GM19324 (cell line): ENCODE measurements around the gene SH2D5.
A peak's percentile ranks its signal among the peaks of the same experiment; 100 is the strongest.

Experiments
- ATAC-seq: cut with Tn5 transposase; IDR thresholded peaks from one replicate; pipeline ENCODE4 v1.9.1; 2021; ENCODE audit warnings: mild to moderate bottlenecking, moderate library complexity; ENCODE audit not compliant: unreplicated experiment, low FRiP score

SH2D5 gene

DNA sequence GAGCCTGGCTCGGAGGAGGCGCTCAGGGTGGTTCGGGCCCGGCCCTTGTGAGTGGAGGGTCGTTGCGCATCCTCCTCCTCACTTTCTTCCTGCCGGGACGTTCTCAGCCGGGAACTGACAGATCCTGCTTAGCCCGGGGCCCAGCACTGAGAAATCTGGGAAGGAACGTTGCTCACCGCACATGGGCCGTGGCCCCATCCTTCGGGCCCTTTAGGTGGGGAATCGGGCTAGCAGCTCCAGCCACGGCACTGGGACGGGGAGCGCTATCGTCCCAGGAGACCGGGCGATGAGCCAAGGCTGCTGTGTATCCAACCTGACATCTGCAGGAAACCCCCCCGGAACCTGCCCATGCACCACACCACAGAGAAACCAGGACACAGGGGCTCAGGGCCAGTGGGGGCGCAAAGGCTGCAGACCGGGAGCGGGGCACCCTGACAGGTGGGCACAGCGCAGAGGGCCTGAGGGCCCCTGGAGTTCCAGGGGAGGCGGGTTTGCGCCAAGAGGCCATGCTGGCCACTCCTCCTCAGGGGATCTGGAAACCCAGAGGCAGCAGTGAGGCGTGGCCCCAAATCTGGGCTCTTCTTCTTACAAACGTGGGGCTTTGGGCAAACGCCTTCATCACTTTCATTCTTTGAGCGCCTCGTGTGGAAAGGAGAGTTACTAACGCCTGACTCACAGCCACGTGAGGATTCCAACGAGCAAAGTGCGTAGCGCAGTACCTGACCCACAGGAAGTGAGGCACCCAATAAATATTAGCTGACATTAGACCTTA is at the start of gene SH2D5:
SH2D5 (minus strand) TSS at position 116 of the 772 bp plus-strand sequence. CDS start 4,659 bp downstream, outside the sequence.
- ATAC-seq, result peak; percentile 48

- no peak for ATAC-seq
These were observed 43.2 kb upstream of the SH2D5 start for GRCh38 chr1:20775700-20776099.

GRCh38 chr1:20771780-20772179 is 39.3 kb upstream of the SH2D5 start:
- no peak for ATAC-seq

DNA sequence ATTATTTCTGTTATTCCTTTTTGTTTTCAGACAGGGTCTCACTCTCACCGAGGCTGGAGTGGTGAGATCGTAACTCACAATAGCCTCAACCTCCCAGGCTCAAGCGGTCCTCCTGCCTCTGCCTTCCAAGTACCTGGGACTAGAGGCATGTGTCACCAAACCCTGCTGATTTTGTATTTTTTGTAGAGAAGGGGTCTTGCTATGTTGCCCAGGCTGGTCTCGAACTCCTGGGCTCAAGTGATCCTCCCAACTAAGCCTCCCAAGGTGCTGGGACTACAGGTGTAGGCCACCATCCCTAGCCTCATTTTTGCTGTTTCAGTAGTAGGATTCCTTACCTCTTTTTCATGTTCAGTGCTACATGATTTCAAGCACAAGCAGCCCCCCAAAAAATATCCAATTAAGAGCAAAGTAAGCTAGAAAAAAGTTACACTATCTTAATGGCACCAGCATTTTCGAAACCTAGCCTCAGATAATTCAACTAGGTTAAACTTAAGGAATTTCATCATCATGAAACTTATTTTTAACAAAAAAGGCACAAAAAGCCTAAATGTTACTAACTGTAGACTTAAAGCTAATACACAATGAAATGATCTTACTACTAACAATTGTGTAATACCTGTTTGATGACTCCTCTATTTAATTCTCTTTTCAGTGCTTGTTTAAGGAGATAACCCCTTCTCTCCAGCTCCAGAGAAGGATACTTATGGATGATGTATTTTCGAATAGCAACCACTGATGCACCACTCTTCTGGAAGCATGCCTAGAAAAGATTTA is 38.0 kb upstream of the SH2D5 start:
- no peak for ATAC-seq

- ATAC-seq, result no peak
These were observed 34.8 kb upstream of the SH2D5 start for GRCh38 chr1:20767271-20767670.

DNA sequence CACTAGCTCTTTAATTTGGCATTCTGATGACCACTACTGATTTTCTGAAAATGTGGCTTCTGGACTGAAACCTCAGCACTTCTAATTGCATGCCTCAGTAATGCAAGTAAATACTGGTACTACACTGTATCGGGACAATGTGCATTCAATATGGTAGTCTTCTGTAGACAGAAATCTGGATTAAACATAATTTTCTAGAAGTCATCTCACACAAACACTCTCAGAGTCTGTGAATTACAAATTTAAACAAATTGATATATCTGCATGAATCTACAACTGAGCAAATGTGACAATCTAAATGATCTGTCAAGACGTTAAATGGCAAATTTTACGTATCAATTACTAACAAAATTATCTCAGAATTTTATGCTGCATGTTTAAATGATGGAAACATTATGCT is 30.9 kb upstream of the SH2D5 start:
- ATAC-seq, result no peak

- ATAC-seq, result no peak
These were observed 27.8 kb upstream of the SH2D5 start for GRCh38 chr1:20760322-20760721.

GRCh38 chr1:20753589-20753988 is 21.1 kb upstream of the SH2D5 start:
- no peak for ATAC-seq

- ATAC-seq, result no peak
These were observed 19.0 kb upstream of the SH2D5 start for GRCh38 chr1:20751462-20751990.

DNA sequence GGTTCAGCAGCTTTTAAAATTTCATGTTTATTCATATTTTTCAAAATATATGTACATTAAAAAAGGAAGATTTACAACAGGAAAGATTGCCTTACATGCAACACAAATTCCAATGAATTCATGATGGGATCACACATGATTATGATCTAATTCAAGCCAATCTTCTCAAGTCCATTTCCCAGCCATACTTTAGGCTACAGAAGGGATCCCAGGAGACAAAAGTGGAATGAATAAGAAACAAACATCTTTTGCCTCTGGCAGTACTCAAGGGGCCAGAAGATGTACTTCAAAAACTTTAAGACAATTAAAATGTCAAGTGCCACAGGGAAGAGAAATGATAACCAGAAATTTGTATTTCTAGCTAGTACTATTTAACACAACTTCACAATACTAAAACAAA is 10.2 kb upstream of the SH2D5 start:
- ATAC-seq, result no peak

DNA sequence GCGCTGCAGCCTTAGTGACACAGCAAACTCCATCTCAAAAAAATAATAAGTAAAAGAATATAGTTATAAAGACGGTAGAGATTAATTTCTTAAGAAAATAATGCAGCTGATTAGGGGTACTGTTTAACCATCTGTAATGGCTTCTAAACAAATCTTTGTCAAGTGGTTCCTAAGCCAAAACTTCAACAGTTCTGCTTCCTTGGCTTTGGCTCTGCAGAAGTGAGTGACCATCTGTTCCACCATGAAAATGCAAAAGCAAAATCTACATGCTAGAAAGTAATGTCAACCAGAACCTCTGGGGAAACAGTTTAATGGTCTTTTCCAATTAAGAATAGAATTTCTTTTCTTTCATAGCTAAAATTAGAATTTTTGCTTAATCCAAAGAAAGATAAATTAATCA is 8.3 kb upstream of the SH2D5 start:
- ATAC-seq, result no peak

DNA sequence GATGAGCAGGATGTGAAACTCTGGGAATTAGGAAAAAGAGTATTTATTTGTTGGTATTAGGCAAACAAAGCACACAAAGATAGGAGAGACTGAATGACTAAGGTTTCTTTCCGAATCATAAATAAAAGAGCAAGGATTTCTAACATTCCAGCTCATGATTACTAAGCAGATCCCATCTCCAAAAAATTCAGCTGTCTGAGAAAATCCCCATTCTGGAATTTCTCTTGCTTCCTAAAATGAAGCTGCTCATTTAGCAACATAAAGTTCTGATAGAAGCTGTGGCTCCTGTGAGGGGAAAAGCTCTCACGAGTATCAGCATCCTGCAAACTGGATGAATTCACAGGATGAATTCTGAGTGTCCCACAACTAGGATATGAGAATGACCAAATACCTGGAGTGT is 6.7 kb upstream of the SH2D5 start:
- ATAC-seq, result no peak

DNA sequence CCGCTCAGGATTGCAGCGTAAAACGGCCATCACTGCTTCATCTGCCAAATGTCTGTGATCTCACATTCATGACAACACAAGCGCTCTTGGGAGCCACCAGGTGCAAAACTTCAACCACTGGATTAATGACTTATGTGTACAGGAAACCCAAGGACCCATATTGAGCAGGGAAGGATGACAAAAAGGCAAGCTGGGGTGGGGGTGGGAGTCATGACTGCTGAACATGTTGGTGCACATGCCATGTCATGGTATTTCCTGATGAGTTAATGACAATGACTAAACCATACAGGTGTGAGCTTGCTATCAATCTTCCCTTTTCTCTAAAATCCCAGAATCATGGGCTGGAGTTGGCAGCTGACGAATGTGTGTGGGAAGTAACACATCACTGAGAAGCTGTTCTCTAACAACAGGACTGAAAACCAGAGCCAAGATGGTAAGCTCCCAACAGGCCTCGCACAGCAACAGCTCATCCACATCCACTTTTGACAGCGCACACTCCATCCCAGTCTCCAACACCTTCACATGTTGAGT is 3.1 kb upstream of the SH2D5 start:
- ATAC-seq, result no peak

DNA sequence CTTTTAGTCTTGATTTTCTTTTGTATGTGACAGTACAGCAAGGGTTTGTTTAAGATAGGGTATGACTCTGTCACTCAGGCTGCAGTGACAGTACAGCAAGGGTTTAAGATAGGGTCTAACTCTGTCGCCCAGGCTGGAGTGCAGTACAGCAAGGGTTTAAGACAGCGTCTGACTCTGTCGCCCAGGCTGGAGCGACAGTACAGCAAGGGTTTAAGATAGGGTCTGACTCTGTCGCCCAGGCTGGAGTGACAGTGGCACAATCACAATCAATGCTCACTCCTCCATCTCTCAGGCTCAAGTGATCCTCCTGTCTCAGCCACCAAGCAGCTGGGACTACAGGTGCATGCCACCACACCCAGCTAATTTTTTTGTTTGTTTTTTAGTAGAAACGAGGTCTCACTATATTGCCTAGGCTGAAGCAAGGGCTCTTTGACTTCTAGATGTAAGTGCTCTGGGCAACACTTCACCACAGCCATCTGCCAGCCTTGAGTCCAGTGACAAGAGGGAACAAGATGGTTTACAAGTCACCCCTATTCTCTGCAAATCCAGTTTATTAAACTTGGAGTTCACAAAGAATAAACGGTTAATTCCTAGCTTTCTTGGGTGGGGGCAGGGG is 965 bp upstream of the SH2D5 start:
- ATAC-seq, result no peak

DNA sequence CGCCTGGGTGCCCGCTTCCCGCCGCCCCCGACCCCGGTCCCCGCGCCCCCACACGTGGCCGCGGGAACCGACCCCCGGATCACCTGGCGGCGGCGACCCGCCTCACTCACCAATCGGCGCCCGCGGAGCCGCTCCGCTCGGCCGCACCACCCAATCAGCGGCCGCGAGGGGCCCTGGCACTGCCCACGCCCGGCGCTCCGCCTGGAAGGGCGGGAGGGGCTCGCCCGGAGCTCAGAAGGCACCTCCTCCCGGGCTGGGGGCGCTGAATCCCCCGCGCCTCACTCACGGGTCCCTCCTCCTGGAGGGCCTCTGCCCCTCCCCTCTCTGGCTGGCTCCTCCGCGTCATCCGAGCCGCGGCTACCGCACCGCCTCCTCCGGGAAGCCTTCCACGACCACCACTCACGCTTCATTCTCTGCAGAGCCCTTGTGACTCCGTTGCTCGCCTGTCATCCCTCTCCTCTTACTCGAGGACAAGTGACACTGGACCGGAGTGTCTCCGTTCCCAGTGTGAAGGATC is 374 bp downstream of the SH2D5 start:
- no peak for ATAC-seq

- ATAC-seq, result no peak
These were observed 1.2 kb downstream of the SH2D5 start for GRCh38 chr1:20731057-20731991.

DNA sequence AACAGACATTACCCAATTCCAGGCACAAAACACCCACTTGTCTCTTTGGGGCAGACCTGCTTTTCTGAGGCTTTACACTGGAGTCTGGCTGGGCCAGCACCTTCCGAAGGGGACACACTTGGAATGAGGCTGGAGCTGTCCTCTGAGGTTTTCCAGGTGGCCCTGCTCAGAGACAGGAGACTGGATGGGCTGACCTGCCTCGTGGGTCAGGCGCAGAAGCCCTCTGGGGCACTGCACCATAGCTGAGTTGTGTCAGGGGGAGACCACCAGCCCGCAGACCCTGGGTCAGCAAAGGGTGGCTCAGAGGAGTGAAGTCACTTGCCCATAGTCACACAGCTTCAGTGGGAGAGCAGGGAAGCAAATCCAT is 1.8 kb downstream of the SH2D5 start:
- no peak for ATAC-seq

DNA sequence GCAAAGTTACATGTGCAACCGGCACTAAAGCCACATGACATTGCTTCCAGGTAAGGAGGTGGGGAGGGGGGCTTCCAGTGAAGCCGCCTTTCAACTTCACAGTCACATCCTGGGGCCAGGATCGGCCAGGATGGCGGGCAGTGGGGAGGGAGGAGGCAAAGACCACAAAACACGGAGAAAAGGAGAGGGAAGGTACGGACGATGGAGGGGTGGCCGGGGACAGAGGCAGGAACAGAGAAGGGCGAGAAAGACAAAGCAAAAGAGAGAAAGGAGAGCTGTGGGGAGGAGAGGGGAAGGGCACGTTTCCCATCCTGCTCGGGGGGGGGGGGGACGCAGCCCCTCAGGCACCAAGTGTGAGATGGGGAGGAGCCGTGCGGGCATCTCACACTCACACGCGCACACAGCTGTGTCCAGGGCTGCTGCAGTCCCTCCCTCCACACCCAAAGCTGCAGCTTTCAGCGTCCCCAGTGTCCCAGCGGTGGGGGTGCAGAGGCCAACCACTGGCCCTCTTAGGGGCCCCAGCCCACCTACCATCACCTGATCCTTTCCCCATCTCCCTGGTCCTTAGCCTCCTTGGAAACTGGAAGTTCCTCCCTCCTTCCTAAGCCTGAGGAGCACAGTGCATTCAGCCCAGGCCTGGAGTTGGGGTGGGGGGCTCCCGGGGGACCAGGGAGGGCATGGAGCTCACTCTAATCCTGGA is 2.4 kb downstream of the SH2D5 start:
- no peak for ATAC-seq
